Trophoblast cell (in vitro differentiated cells and primary cell): ENCODE results near the gene EML1.

Experiments used
- DNase-seq, 2 donors: peaks; one replicate each; pipeline ENCODE4 v3.0.0-alpha.2; 2016
- H2AFZ ChIP-seq: 2 replicates; pipeline ENCODE4 v1.6.1; 2013; ENCODE audit warnings: low read length, moderate library complexity, mild to moderate bottlenecking; ENCODE audit not compliant: insufficient read depth, poor library complexity
- H2AK5ac ChIP-seq: 2 replicates; pipeline ENCODE4 v1.6.1; 2013; ENCODE audit warnings: mild to moderate bottlenecking, low read length
- H2BK120ac ChIP-seq: 2 replicates; pipeline ENCODE4 v1.6.1; 2013; ENCODE audit warnings: low read length, mild to moderate bottlenecking, moderate library complexity; ENCODE audit not compliant: insufficient read depth, poor library complexity
- H2BK12ac ChIP-seq: 2 replicates; pipeline ENCODE4 v1.6.1; 2013; ENCODE audit warnings: mild to moderate bottlenecking, low read length, moderate library complexity
- H2BK5ac ChIP-seq: 2 replicates; pipeline ENCODE4 v1.6.1; 2013; ENCODE audit warnings: low read length, low read depth, moderate library complexity, mild to moderate bottlenecking; ENCODE audit not compliant: poor library complexity
- H3K14ac ChIP-seq: 2 replicates; pipeline ENCODE4 v1.6.1; 2013; ENCODE audit warnings: mild to moderate bottlenecking, low read length
- H3K18ac ChIP-seq: 2 replicates; pipeline ENCODE4 v1.6.1; 2013; ENCODE audit warnings: mild to moderate bottlenecking, low read length
- H3K23ac ChIP-seq: 2 replicates; pipeline ENCODE4 v1.6.1; 2013; ENCODE audit warnings: low read length
- H3K27ac ChIP-seq: 2 replicates; pipeline ENCODE4 v1.5.1; 2013; ENCODE audit warnings: low read depth, mild to moderate bottlenecking, inconsistent platforms, low read length, moderate library complexity
- H3K27me3 ChIP-seq: 2 replicates; pipeline ENCODE4 v1.6.1; 2013; ENCODE audit warnings: inconsistent platforms, mild to moderate bottlenecking, low read length, moderate library complexity; ENCODE audit not compliant: insufficient read depth
- H3K36me3 ChIP-seq, 2 experiments: 1 replicate in 1 of 2; 2 replicates in 1 of 2; pipeline ENCODE4 v1.6.1; 2013; ENCODE audit warnings: low read length in 2 of 2, mild to moderate bottlenecking in 2 of 2, moderate library complexity in 1 of 2; ENCODE audit not compliant: insufficient read depth in 2 of 2, control insufficient read depth in 1 of 2
- H3K4ac ChIP-seq: 2 replicates; pipeline ENCODE4 v1.6.1; 2013; ENCODE audit warnings: low read depth, mild to moderate bottlenecking, low read length, moderate library complexity
- H3K4me1 ChIP-seq, 2 experiments: 1 replicate in 1 of 2; 2 replicates in 1 of 2; pipeline ENCODE4 v1.6.1; 2013; ENCODE audit warnings: low read length in 2 of 2, mild to moderate bottlenecking in 2 of 2, moderate library complexity in 1 of 2; ENCODE audit not compliant: insufficient read depth in 2 of 2, control insufficient read depth in 1 of 2
- H3K4me2 ChIP-seq: 2 replicates; pipeline ENCODE4 v1.6.1; 2013; ENCODE audit warnings: inconsistent platforms, mild to moderate bottlenecking, low read length, moderate library complexity
- H3K4me3 ChIP-seq: 2 replicates; pipeline ENCODE4 v1.5.1; 2013; ENCODE audit warnings: mild to moderate bottlenecking, low read depth, low read length, inconsistent platforms
- H3K79me1 ChIP-seq: one replicate; pipeline ENCODE4 v1.6.1; 2013; ENCODE audit warnings: low read length
- H3K79me2 ChIP-seq: 2 replicates; pipeline ENCODE4 v1.6.1; 2013; ENCODE audit warnings: low read length, mild to moderate bottlenecking; ENCODE audit not compliant: control insufficient read depth, insufficient read depth, poor library complexity
- H3K9ac ChIP-seq: 2 replicates; pipeline ENCODE4 v1.6.1; 2013; ENCODE audit warnings: mild to moderate bottlenecking, low read length
- H3K9me3 ChIP-seq: 2 replicates; pipeline ENCODE4 v1.6.1; 2013; ENCODE audit warnings: low read depth, mild to moderate bottlenecking, control low read depth, inconsistent platforms, low read length; ENCODE audit not compliant: insufficient read depth
- H4K12ac ChIP-seq: 2 replicates; pipeline ENCODE4 v1.6.1; 2013; ENCODE audit warnings: low read depth, mild to moderate bottlenecking, low read length, moderate library complexity
- H4K8ac ChIP-seq: 2 replicates; pipeline ENCODE4 v1.6.1; 2013; ENCODE audit warnings: low read depth, mild to moderate bottlenecking, low read length, moderate library complexity
- H4K91ac ChIP-seq: one replicate; pipeline ENCODE4 v1.6.1; 2013; ENCODE audit warnings: low read depth, mild to moderate bottlenecking, low read length, moderate library complexity
- WGBS: extraction: QIAGEN DNeasy Blood & Tissue Kit; methylation state at CpG from one replicate; pipeline ENCODE4 v1.1.7; 2013; ENCODE audit warnings: missing lambda C conversion rate; ENCODE audit not compliant: insufficient read length, insufficient coverage; ENCODE audit errors: extremely low coverage; 5-methylcytosine and 5-hydroxymethylcytosine counted together

EML1 gene

GRCh38 chr14:99786511-99786989, 6.7 kb upstream of the EML1 start:
- H3K27ac ChIP-seq, result no peak overlapping the region
- no peak overlapping the region for H4K12ac ChIP-seq
- H3K36me3 ChIP-seq, result no peaks in the 10 kb centered on the region
- H3K4ac ChIP-seq, result no peak overlapping the region
- H3K14ac ChIP-seq, result no peak overlapping the region
- no peak for DNase-seq
- H2BK5ac ChIP-seq, result no peak overlapping the region
- no peak overlapping the region for H3K9ac ChIP-seq
- H4K8ac ChIP-seq, result no peak overlapping the region
- no peaks in the 10 kb centered on the region for H3K79me1 ChIP-seq
- H3K79me2 ChIP-seq, result no peaks in the 10 kb centered on the region
- no peak overlapping the region for H4K91ac ChIP-seq
- no peak overlapping the region for H3K4me3 ChIP-seq
- H3K9me3 ChIP-seq, result no peaks in the 10 kb centered on the region
- H2BK120ac ChIP-seq, result no peak overlapping the region
- no peak overlapping the region for H2BK12ac ChIP-seq
- H3K18ac ChIP-seq, result no peak overlapping the region
- H3K4me1 ChIP-seq, result peaks cover under 1 to 3% of the 10 kb centered on the region in 2 experiments
- no peak overlapping the region for H2AK5ac ChIP-seq
- H3K4me2 ChIP-seq, result no peak overlapping the region
- WGBS, result no CpG with 5 or more reads among the region's 8 CpGs
- H2AFZ ChIP-seq, result no peak overlapping the region
- H3K27me3 ChIP-seq, result no peaks in the 10 kb centered on the region
- no peak overlapping the region for H3K23ac ChIP-seq

- no peak overlapping the region for H4K91ac ChIP-seq
- H3K14ac ChIP-seq, result no peak overlapping the region
- H3K79me1 ChIP-seq, result peaks cover 6% of the 10 kb centered on the region
- no peaks in the 10 kb centered on the region for H3K27me3 ChIP-seq
- no peak overlapping the region for H2BK120ac ChIP-seq
- DNase-seq, result no peak
- no peak overlapping the region for H3K4me2 ChIP-seq
- no peak overlapping the region for H4K8ac ChIP-seq
- H2BK12ac ChIP-seq, result no peak overlapping the region
- no peaks in the 10 kb centered on the region for H3K36me3 ChIP-seq
- no peak overlapping the region for H3K23ac ChIP-seq
- no peak overlapping the region for H3K4me3 ChIP-seq
- H3K9ac ChIP-seq, result no peak overlapping the region
- no peak overlapping the region for H4K12ac ChIP-seq
- no peak overlapping the region for H2AFZ ChIP-seq
- peaks cover 3% of the 10 kb centered on the region for H3K79me2 ChIP-seq
- no peak overlapping the region for H3K18ac ChIP-seq
- no peak overlapping the region for H3K27ac ChIP-seq
- no peaks in the 10 kb centered on the region for H3K9me3 ChIP-seq
- H3K4ac ChIP-seq, result no peak overlapping the region
- peaks cover 0 to 2% of the 10 kb centered on the region in 2 experiments for H3K4me1 ChIP-seq
- no CpG with 5 or more reads among the region's 6 CpGs for WGBS
- H2AK5ac ChIP-seq, result no peak overlapping the region
- no peak overlapping the region for H2BK5ac ChIP-seq
Measured at GRCh38 chr14:99788713-99789112, 4.5 kb upstream of the EML1 start.

GRCh38 chr14:99789581-99789980, 3.6 kb upstream of the EML1 start:
- WGBS, result no CpG with 5 or more reads among the region's 2 CpGs
- H2BK5ac ChIP-seq, result no peak overlapping the region
- DNase-seq, result no peak
- H4K91ac ChIP-seq, result no peak overlapping the region
- no peak overlapping the region for H4K8ac ChIP-seq
- H3K4me1 ChIP-seq, result peaks cover 0 to 2% of the 10 kb centered on the region in 2 experiments
- no peak overlapping the region for H3K23ac ChIP-seq
- no peak overlapping the region for H2AFZ ChIP-seq
- no peak overlapping the region for H3K4me2 ChIP-seq
- H3K14ac ChIP-seq, result no peak overlapping the region
- H3K27ac ChIP-seq, result no peak overlapping the region
- no peaks in the 10 kb centered on the region for H3K27me3 ChIP-seq
- H2AK5ac ChIP-seq, result no peak overlapping the region
- H2BK12ac ChIP-seq, result no peak overlapping the region
- no peak overlapping the region for H3K4ac ChIP-seq
- no peak overlapping the region for H4K12ac ChIP-seq
- no peaks in the 10 kb centered on the region for H3K9me3 ChIP-seq
- H3K4me3 ChIP-seq, result no peak overlapping the region
- H3K36me3 ChIP-seq, result no peaks in the 10 kb centered on the region
- no peak overlapping the region for H3K18ac ChIP-seq
- H3K9ac ChIP-seq, result no peak overlapping the region
- peaks cover 6% of the 10 kb centered on the region for H3K79me1 ChIP-seq
- H2BK120ac ChIP-seq, result no peak overlapping the region
- H3K79me2 ChIP-seq, result peaks cover 3% of the 10 kb centered on the region

- H3K4me2 ChIP-seq, result no peak overlapping the region
- H3K79me1 ChIP-seq, result peaks cover 6% of the 10 kb centered on the region
- WGBS, result no CpG with 5 or more reads among the region's 7 CpGs
- no peak overlapping the region for H2BK12ac ChIP-seq
- H3K4me3 ChIP-seq, result no peak overlapping the region
- no peaks in the 10 kb centered on the region for H3K36me3 ChIP-seq
- no peak overlapping the region for H2AK5ac ChIP-seq
- H3K79me2 ChIP-seq, result peaks cover 3% of the 10 kb centered on the region
- no peak overlapping the region for H4K91ac ChIP-seq
- H4K8ac ChIP-seq, result no peak overlapping the region
- no peak overlapping the region for H2BK120ac ChIP-seq
- H3K4ac ChIP-seq, result no peak overlapping the region
- H2AFZ ChIP-seq, result no peak overlapping the region
- peak in 1 of 2 donors; percentile 25 for DNase-seq
- H3K9ac ChIP-seq, result no peak overlapping the region
- H3K4me1 ChIP-seq, result peaks cover 0 to 2% of the 10 kb centered on the region in 2 experiments
- no peak overlapping the region for H3K14ac ChIP-seq
- no peaks in the 10 kb centered on the region for H3K9me3 ChIP-seq
- no peak overlapping the region for H2BK5ac ChIP-seq
- no peak overlapping the region for H3K18ac ChIP-seq
- no peak overlapping the region for H4K12ac ChIP-seq
- no peak overlapping the region for H3K23ac ChIP-seq
- no peak overlapping the region for H3K27ac ChIP-seq
- no peaks in the 10 kb centered on the region for H3K27me3 ChIP-seq
Measured at GRCh38 chr14:99790201-99790977, 2.8 kb upstream of the EML1 start.
